MM.1S (cell line): ENCODE data around the gene DAB1.

ENCODE experiments used
- CTCF ChIP-seq: fragments of 300-600 bp; sonication (generic); IDR thresholded peaks from 2 replicates; pipeline ENCODE4 v1.5.1; 2016; ENCODE audit warnings: antibody characterized with exemption, low read length, mixed read lengths
- EZH2 ChIP-seq: fragments of 300-600 bp; sonication (generic); optimal IDR thresholded peaks from 2 replicates; pipeline ENCODE3; 2017; ENCODE audit warnings: low read depth, mild to moderate bottlenecking, antibody characterized with exemption, low read length, mixed read lengths
- EZH2phosphoT487 ChIP-seq: fragments of 300-600 bp; sonication (generic); IDR thresholded peaks from 2 replicates; pipeline ENCODE4 v1.6.1; 2018; ENCODE audit warnings: antibody characterized with exemption, low read length

DNA sequence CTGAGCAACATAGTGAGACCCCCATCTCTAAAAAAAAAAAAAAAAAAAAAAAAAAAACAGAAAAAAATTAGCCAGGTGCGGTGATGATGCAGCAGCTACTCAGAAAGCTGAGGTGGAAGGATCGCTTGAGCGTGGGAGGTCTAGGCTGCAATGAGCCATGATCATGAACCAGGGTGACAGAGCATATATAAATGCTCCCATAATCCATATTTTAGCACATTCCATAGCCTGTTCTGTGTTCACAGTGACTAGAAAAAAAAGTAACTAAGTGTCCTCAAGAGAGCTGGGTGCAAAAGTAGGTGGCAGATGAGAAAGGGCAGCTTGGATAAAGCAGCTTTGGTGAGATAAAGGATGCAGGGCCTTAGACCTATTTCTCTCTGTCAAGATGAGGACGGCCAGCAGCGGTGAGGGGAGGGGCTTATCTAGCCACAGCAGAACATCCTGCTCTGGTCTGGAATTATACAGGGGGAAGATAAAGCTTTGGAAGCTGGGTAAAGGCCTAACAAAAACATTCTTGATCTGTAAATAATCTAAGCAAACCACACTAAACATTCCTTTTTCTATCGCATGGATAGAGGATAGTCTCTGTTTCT is 205.3 kb downstream of the DAB1 start:
- no peak for TF ChIP-seq CTCF
- TF ChIP-seq EZH2, result no peak
- no peak for TF ChIP-seq EZH2phosphoT487
